Dedifferentiated amniotic fluid mesenchymal stem cell (primary cell): ENCODE data around the gene SNRPA1.

Source experiments
- DNase-seq: peaks from one replicate; pipeline ENCODE4 v3.0.0-alpha.2; 2016; ENCODE audit errors: extremely low spot score

Gene SNRPA1

GRCh38 chr15:101318839-101319238, 23.8 kb upstream of the SNRPA1 start:
- DNase-seq = no peak

- no peak for DNase-seq
These were observed 23.2 kb upstream of the SNRPA1 start for GRCh38 chr15:101318147-101318819.

- no peak for DNase-seq
These were observed 22.4 kb upstream of the SNRPA1 start for GRCh38 chr15:101317336-101317872.

GRCh38 chr15:101316529-101316928, 21.5 kb upstream of the SNRPA1 start:
- DNase-seq = no peak

- no peak for DNase-seq
These were observed 20.7 kb upstream of the SNRPA1 start for GRCh38 chr15:101315736-101316135.

GRCh38 chr15:101314336-101315125, 19.5 kb upstream of the SNRPA1 start:
- DNase-seq = no peak

- DNase-seq = no peak
These were observed 18.2 kb upstream of the SNRPA1 start for GRCh38 chr15:101313041-101313761.

GRCh38 chr15:101310508-101310907, 15.5 kb upstream of the SNRPA1 start:
- no peak for DNase-seq

- no peak for DNase-seq
These were observed 15.1 kb upstream of the SNRPA1 start for GRCh38 chr15:101310161-101310480.

- no peak for DNase-seq
These were observed 14.6 kb upstream of the SNRPA1 start for GRCh38 chr15:101309436-101310160.

GRCh38 chr15:101308604-101309435, 13.8 kb upstream of the SNRPA1 start:
- no peak for DNase-seq

- DNase-seq = no peak
These were observed 13.0 kb upstream of the SNRPA1 start for GRCh38 chr15:101307897-101308603.

GRCh38 chr15:101307048-101307896, 12.2 kb upstream of the SNRPA1 start:
- no peak for DNase-seq

GRCh38 chr15:101306341-101307047, 11.4 kb upstream of the SNRPA1 start:
- DNase-seq = no peak

- DNase-seq = no peak
These were observed 10.8 kb upstream of the SNRPA1 start for GRCh38 chr15:101305820-101306255.

- no peak for DNase-seq
These were observed 8.4 kb upstream of the SNRPA1 start for GRCh38 chr15:101303408-101303807.

GRCh38 chr15:101296418-101297405, 1.7 kb upstream of the SNRPA1 start:
- DNase-seq = no peak
